ENCODE measurements around the gene SERTAD1.
"Not testable (repeated sequence)": the region's sequence is repeated elsewhere in the genome, so short reads cannot be mapped to it uniquely, and the experiment has no call there.

The SERTAD1 gene

DNA sequence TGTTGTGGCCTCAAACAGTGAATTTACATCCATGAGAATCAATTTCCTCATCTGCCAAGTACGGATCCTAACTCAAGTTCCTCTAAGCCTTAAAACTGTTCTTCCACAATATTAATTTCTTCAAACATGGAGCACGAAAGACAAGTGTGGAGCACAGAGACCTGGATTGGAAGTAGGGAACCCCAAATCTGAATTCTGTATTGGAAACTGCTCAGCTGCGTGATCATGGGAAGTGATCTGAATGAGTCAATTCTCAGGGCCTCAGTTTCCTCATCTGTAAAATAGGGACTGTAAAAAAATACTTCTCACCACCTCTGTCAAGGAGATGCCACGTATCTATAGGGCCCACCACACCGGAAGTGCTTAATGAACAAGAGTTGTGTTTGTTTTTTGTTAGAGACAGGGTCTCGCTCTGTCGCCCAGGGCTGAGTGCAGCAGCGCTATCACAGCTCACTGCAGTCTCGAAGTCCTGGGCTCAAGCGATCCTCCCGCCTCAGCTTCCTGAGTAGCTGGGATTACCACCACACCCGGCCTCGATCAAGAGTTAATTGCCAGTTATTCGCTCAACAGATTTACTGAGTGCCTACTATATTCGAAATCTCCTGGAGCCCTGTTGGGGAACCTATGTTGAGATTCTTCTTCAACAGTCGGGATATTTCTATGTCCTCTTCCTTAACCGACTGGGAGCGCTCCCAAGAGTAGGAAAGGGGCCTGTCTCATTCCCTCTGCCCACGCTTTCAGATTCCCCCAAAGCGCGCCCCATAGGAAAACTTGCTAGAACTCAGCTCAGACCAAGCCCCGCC is 16.7 kb upstream of the SERTAD1 start:
- Mint-ChIP-seq H3K9me3 (no peaks in the 10 kb centered on the region), H3K36me3 (ENCODE audit: low read depth) (peaks cover 11% of the 10 kb centered on the region), H3K4me1 (ENCODE audit: low read depth) (peaks cover 17% of the 10 kb centered on the region), H3K27me3 (ENCODE audit: low read depth) (no peaks in the 10 kb centered on the region), H3K27ac (peak overlapping the region; percentile 99), H3K4me3 (peak overlapping the region; percentile 100)

DNA sequence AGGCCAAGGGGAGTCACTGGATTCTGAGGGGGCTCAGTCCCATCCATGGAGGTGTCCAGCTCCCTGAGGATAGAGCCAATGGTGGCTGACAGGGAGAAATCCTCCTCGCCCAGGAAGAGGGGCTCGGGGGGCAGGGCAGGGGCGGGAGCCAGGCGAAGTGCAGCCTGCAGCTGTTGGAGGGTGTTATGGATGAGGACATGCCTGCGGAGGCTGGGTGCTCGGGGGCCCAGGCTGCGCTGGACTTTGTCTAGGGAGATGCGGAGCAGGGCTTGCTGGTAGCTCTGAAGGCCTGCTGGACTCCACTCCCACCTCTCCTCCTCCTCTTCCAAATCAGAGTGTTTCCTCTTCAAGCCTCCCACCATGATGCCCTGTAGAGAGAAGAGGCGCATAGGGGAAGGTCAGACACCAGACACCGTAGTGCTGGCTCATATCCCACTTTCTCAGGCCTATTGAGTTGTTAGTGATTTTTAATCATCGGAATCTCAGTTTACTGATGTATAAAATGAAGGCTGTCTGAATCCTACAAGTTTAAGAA is 16.0 kb upstream of the SERTAD1 start:
- Mint-ChIP-seq H3K4me3 (peak overlapping the region; percentile 100), H3K4me1 (ENCODE audit: low read depth) (peaks cover 17% of the 10 kb centered on the region), H3K27ac (no peak overlapping the region), H3K27me3 (ENCODE audit: low read depth) (no peaks in the 10 kb centered on the region), H3K36me3 (ENCODE audit: low read depth) (peaks cover 11% of the 10 kb centered on the region), H3K9me3 (no peaks in the 10 kb centered on the region)

DNA sequence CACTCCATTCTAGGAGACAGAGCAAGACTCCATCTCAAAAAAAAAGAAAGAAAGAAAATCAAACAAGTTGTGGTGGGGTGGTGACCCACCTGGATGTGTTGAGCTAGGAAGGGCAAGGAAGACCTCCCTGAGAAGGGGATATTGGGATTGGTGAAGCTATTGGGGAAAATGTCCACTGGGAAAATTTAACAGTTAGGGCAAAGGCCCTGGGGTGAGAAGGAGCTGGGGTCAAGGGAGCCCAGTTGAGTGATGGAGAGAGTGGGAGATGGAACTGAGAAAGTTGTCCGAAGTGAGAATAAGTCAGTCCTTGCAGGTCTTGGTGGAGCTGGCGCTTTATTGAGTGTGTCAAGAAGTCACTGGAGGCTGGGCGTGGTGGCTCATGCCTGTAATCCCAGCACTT is 12.5 kb upstream of the SERTAD1 start:
- H3K36me3 Mint-ChIP-seq (ENCODE audit: low read depth), result peaks cover 10% of the 10 kb centered on the region
- peaks cover 19% of the 10 kb centered on the region for H3K4me1 Mint-ChIP-seq (ENCODE audit: low read depth)
- no peaks in the 10 kb centered on the region for H3K9me3 Mint-ChIP-seq
- H3K27ac Mint-ChIP-seq, result no peak overlapping the region
- no peak overlapping the region for H3K4me3 Mint-ChIP-seq
- no peaks in the 10 kb centered on the region for H3K27me3 Mint-ChIP-seq (ENCODE audit: low read depth)

DNA sequence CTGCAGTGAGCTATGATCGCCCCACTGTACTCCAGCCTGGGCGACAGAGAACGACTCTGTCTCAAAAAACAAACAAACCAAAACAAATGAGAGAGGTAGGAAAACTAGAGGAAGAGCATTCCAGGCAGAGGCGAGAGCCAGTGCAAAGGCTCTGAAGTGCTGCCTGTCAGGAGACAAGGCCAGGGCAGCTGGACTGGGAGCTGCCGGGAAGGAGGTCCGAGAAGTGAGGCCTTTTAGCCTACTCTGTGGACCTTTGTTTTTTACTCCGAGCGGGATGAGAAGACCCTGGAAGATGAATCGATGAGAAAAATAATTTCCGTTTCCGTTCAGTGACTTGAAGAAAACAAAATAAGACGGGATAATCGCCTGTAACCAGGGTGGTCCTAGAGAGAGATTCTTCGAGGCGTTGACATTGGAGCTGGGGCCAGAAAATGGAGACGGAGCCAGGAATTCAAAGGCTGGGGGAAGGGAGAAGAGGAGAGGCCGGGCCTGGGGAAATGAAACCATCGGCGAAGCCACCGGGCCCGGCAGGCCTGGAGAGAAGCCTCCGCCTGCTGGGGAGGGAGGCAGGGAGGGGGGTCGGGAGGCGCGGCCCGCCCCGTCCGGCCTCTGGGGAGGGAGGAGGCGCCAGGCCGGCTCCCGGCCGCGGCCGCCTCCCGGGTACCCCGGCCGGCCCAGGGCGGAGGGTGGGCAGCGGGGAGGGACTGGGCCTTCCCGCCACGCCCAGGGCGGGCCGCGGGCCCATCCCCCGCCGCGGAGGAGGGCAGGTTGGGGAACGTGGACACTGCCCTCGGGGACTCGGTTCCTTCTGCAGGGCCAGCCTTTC is 7.8 kb upstream of the SERTAD1 start:
- H3K36me3 Mint-ChIP-seq (ENCODE audit: low read depth), result peaks cover 1% of the 10 kb centered on the region
- H3K9me3 Mint-ChIP-seq, result no peaks in the 10 kb centered on the region
- peak overlapping the region; percentile 95 for H3K4me3 Mint-ChIP-seq
- H3K27ac Mint-ChIP-seq, result peak overlapping the region; percentile 99
- H3K27me3 Mint-ChIP-seq (ENCODE audit: low read depth), result no peaks in the 10 kb centered on the region
- H3K4me1 Mint-ChIP-seq (ENCODE audit: low read depth), result peaks cover 9% of the 10 kb centered on the region

DNA sequence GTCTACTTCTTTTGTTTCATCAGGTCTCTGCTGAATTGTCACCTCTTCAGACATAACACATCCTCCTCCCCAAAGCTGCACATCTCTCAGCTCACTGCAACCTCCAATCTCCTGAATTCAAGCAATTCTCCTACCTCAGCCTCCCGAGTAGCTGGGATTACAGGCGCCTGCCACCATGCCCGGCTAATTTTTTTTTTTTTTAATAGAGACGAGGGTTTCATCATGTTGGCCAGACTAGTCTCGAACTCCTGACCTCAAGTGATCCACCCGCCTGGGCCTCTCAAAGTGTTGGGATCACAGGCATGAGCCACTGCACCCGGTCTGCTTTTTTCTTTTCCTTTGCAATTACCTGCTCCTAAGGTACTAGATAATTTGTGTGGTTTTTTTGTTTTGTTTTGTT is 7.0 kb upstream of the SERTAD1 start:
- not testable (repeated sequence) for H3K4me1 Mint-ChIP-seq (ENCODE audit: low read depth); H3K9me3 Mint-ChIP-seq; H3K36me3 Mint-ChIP-seq (ENCODE audit: low read depth); H3K27me3 Mint-ChIP-seq (ENCODE audit: low read depth)
- peak overlapping the region; percentile 99 for H3K27ac Mint-ChIP-seq
- H3K4me3 Mint-ChIP-seq, result peak overlapping the region; percentile 95

DNA sequence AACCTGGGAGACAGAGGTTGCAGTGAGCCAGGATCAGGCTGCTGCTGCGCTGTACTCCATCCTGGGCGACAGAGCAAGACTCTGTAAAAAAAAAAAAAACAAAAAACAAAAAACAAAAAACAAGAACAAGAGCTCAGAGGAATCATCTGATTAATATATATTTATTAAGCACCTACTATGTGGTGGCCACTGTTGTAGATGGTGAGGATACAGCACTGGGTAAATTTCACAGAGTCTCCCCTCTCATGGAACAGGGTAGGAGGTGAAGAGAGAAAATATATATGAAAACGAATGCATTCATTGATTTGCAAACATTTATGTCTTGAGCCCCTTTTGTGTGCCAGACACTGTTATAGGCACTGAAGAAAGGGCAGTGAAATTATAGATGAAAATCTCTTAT is 5.9 kb upstream of the SERTAD1 start:
- no peaks in the 10 kb centered on the region for H3K27me3 Mint-ChIP-seq (ENCODE audit: low read depth)
- H3K36me3 Mint-ChIP-seq (ENCODE audit: low read depth), result peaks cover 1% of the 10 kb centered on the region
- no peak overlapping the region for H3K27ac Mint-ChIP-seq
- H3K4me1 Mint-ChIP-seq (ENCODE audit: low read depth), result peaks cover 9% of the 10 kb centered on the region
- H3K9me3 Mint-ChIP-seq, result no peaks in the 10 kb centered on the region
- H3K4me3 Mint-ChIP-seq, result peak overlapping the region; percentile 31

DNA sequence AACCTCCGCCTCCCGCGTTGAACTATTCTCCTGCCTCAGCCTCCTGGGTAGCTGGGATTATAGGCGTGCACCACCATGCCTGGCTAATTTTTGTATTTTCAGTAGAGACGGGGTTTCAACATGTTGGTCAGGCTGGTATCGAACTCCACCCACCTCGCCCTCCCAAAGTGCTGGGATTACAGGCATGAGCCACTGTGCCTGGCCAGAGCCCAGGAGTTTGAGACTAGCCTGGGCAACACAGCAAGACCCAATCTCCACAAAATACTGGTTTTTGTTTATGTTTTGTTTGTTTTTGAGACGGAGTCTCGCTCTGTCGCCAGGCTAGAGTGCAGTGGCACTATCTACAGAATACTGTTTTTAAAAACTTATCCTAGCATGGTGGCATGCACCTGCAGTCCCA is 4.5 kb upstream of the SERTAD1 start:
- H3K9me3 Mint-ChIP-seq; H3K27ac Mint-ChIP-seq; H3K36me3 Mint-ChIP-seq (ENCODE audit: low read depth); H3K4me1 Mint-ChIP-seq (ENCODE audit: low read depth); H3K4me3 Mint-ChIP-seq; H3K27me3 Mint-ChIP-seq (ENCODE audit: low read depth): not testable (repeated sequence)

DNA sequence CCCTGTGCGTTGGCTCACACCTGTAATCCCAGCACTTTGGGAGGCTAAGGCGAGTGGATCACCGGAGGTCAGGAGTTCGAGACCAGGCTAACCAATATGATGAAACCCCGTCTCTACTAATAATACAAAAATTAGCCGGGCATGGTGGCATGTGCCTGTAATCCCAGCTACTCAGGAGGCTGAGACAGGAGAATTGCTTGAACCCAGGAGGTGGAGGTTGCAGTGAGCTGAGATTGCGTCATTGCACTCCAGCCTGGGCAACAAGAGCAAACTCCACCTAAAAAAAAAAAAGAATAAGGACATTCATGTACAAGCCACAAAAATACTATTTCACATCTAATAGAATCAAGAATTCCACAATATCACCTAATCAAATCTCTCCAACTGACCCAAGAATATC is 2.4 kb upstream of the SERTAD1 start:
- not testable (repeated sequence) for H3K36me3 Mint-ChIP-seq (ENCODE audit: low read depth); H3K4me3 Mint-ChIP-seq; H3K4me1 Mint-ChIP-seq (ENCODE audit: low read depth)

DNA sequence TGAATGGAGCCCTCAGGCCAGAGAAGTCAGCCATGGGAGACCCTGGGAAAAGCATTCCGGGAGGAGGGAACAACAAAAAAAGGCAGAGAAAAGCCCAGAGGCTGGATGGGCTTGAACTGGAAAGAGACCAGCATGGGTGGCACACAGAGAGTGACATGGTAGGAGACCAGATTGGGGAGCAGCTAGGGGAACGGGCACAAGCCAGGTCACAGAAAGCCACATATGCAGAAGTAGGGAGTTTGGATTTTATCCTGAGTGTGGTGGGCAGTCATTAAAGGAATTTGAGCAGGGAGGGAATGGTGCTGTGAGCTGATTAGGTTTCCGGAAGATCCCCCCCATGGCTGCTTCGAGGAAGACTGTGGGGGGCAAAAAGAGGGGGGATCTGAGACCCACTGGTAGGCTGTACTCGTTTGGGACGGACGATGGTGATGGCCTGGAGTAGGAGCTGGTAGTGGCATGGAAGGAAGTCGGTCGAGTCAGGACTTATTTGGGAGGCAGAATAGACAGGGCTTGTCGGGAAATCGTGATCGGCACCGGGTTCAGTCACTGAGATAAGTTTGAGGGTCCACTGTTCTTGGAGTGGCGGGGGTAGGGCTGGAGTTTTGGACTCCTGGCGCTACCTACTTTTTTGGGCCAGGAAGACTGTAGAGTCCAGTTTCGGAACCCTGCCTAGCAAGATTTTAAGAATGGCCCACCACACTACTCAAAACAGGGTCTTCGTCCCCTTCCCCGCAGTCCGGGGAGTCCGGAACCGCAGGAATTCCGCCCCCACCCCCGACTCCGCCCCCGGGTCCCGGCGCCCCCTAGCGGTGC is 949 bp downstream of the SERTAD1 start:
- Mint-ChIP-seq H3K9me3 (no peaks in the 10 kb centered on the region), H3K4me3 (peak overlapping the region; percentile 94), H3K27me3 (ENCODE audit: low read depth) (no peaks in the 10 kb centered on the region), H3K27ac (peak overlapping the region; percentile 92), H3K4me1 (ENCODE audit: low read depth) (peaks cover 19% of the 10 kb centered on the region), H3K36me3 (ENCODE audit: low read depth) (peaks cover 10% of the 10 kb centered on the region)

More for the DNA sequence above, 2.4 kb upstream of the SERTAD1 start:
- H3K27me3 Mint-ChIP-seq (ENCODE audit: low read depth); H3K9me3 Mint-ChIP-seq; H3K27ac Mint-ChIP-seq: not testable (repeated sequence)

DNA sequence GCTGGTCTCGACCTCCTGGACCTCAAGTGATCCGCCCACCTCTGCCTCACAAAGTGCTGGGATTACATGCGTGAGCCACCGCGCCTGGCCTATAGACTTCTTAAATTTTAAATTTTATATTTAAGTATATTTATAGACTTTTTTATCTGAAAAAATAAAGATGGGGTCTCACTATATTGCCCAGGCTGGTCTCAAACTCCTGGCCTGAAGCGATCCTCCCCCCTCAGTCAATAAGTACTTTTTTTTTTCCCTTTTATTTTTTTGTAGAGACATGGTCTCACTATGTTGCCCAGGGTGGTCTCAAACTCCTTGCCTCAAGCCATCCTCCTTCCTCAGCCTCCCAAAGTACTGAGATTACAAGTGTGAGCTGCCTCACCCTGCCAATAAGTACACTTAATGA is 1.9 kb downstream of the SERTAD1 start:
- Mint-ChIP-seq H3K27me3 (ENCODE audit: low read depth) (no peaks in the 10 kb centered on the region), H3K4me3 (peak overlapping the region; percentile 59), H3K4me1 (ENCODE audit: low read depth) (peaks cover 24% of the 10 kb centered on the region), H3K9me3 (no peaks in the 10 kb centered on the region), H3K27ac (no peak overlapping the region), H3K36me3 (ENCODE audit: low read depth) (peaks cover 10% of the 10 kb centered on the region)

DNA sequence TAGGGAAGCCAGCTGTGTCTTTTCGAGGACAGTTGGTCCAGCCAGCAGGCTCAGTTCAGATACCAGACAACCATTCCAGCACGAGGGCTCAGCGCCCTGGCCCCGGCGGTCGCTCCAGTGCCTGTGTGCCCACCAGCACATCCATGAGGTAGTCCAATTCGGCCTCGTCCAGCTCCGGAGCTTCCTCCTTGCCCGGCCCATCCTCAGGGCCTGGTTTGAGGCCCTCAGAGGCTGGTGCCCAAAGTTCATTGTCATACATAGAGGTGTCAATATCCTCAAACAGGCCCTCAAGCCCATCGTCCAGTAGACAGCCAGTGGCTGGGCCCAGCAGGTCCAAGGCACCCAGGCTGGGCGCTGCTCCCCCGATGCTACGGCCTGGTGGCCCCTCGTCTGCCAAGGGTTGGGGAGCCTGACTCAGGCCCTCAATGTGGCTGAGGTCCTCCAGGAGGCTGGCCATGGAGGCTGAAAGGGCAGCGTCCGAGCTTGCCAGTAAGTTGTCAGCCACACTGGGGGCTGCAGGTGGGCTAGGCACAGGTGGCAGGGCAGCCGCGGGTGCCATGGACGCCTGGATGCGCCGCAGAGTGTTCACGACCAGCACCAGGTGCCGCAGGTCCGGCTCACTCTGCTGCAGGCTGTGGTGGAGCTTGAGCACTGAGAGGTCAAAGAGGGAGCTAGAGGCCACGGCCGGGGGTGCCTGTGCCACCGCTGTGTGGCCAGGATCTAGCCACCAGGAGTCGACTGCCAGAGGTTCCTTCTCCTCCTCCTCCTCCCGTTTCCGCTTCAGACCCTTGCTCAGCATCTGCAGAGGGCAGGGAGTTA is 2.8 kb downstream of the SERTAD1 start:
- H3K27ac Mint-ChIP-seq, result peak overlapping the region; percentile 91
- no peaks in the 10 kb centered on the region for H3K9me3 Mint-ChIP-seq
- H3K27me3 Mint-ChIP-seq (ENCODE audit: low read depth), result no peaks in the 10 kb centered on the region
- H3K4me3 Mint-ChIP-seq, result no peak overlapping the region
- peaks cover 31% of the 10 kb centered on the region for H3K4me1 Mint-ChIP-seq (ENCODE audit: low read depth)
- peaks cover 10% of the 10 kb centered on the region for H3K36me3 Mint-ChIP-seq (ENCODE audit: low read depth)

DNA sequence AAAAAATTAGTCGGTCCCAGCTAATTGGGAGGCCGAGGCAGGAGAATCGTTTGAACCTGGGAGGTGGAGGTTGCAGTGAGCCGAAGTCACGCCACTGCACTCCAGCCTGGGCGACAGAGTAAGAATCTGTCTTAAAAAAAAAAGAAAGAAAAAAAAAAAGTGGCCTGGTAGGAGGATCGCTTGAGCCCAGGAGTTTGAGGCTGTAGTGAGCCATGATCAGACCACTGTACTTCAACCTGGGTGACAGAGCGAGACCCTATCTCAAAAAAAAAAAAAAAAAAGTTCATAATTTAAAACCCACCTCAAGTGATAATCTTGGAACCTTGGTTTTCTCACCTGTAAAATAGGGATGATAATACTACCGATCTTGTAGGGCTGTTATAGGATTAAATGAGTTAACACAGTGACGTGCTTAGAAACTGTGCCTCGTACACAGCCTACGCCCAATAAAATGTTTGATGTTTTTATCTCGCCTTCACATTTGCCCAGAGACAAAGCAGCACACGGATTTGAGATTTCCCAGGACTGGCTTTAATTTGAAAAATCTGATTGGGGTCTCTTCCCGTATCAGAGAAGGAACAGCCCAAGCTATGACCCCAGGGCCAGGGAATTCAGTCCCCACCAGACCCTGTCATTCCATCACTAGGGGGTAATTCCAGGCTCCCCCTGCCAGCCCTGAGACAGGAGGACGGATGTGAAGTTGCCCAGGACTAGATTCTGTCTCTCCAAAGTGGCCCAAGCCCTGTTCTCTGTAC is 3.6 kb downstream of the SERTAD1 start:
- peaks cover 10% of the 10 kb centered on the region for H3K36me3 Mint-ChIP-seq (ENCODE audit: low read depth)
- no peaks in the 10 kb centered on the region for H3K9me3 Mint-ChIP-seq
- H3K4me3 Mint-ChIP-seq, result peak overlapping the region; percentile 74
- H3K4me1 Mint-ChIP-seq (ENCODE audit: low read depth), result peaks cover 38% of the 10 kb centered on the region
- H3K27ac Mint-ChIP-seq, result peak overlapping the region; percentile 91
- no peaks in the 10 kb centered on the region for H3K27me3 Mint-ChIP-seq (ENCODE audit: low read depth)

All from T-helper 1 cell treated with Interleukin-12 subunit alpha and Interleukin-12 subunit beta and Interleukin-4 antibody, amounts not matched to agents 30 μg/mL and 1 μg/mL, for 36 hours (primary cell).